Heart left ventricle (tissue), 13 donors: Measurements from ENCODE around the gene TM9SF4.

ENCODE experiments used
- CTCF ChIP-seq, 12 donors: fragments of 200-600 bp; sonication (generic) in 4 of 12; IDR thresholded peaks; one replicate each; pipeline versions ENCODE4 v1.5.0 to v1.8.0; 2018 to 2022; ENCODE audit warnings: antibody characterized with exemption in 12 of 12, mild to moderate bottlenecking in 5 of 12
- POLR2A ChIP-seq, 2 donors: fragments of 450-650 bp; IDR thresholded peaks; one replicate each; pipeline ENCODE4 v1.6.1; 2017; ENCODE audit warnings: antibody characterized with exemption in 2 of 2, mild to moderate bottlenecking in 2 of 2, moderate library complexity in 2 of 2
- donor health status: ischemic (EF 13 %, LVEDD 7.1; RV severe dilation, severe dysfunction).
- donor health status: DM: no; HTN: yes; CAD: no.
- donor health status: DM: no; HTN: no; CAD: no.
- donor health status: ischemic (EF 25% LVEDD 6.9; RV normal size, moderate dysfunction).
- donor health status: ischemic (EF 25% LVEDD 5.7; RV mildly dilated, moderate dysfunction).
- donor health status: ischemic (EF 35%, LVEDD 5.7; RV mildly dilated, moderate dysfunction).
- donor health status: nonischemic (EF 11% LVEDD 7.7; RV severe dilation, severe dysfunction).
- donor health status: DM: yes; HTN: yes; CAD: no.
- donor health status: PGD.
- donor health status: ischemic (EF 29% LVEDD 5.4; RV normal size, mild dysfunction).
- donor health status: nonischemic (EF 23%, LVEDD 6.1; RV moderate dilation, normal function).

GRCh38 chr20:32213870-32214269 is 104.4 kb downstream of the TM9SF4 start:
- no peak for TF ChIP-seq CTCF (IDR thresholded peaks at IDR 0.05)
- TF ChIP-seq POLR2A (IDR thresholded peaks at IDR 0.05): no peak
